Naive thymus-derived CD4-positive, alpha-beta T cell (primary cell): Measurements from ENCODE around the gene CEP44. TPM values are rescaled to one million over a fixed set of nuclear protein-coding genes. Genes with fewer than 3 reads are reported as not detected.

Experiments used
- ATAC-seq: fragments of 150-1000 bp; cut with Tn5 transposase; 2 replicates; pipeline ENCODE4 v1.10.0; 2021; ENCODE audit warnings: mild to moderate bottlenecking, moderate library complexity
- CTCF ChIA-PET: fragments of 350-600 bp; sonication (Branson Sonifier 250); formaldehyde crosslinking; loops from one replicate; lab custom pipeline; 2021; ENCODE audit warnings: antibody characterized with exemption; lab: Charles Lee
- POLR2A ChIA-PET: fragments of 350-600 bp; sonication (Branson Sonifier 250); formaldehyde crosslinking; loops from one replicate; lab custom pipeline; 2021; ENCODE audit warnings: antibody characterized with exemption, inconsistent platforms; lab: Charles Lee
- DNase-seq, 9 donors: peaks; one replicate each; pipeline versions ENCODE4 v3.0.0 to v3.0.0-alpha.2; 2020 to 2022; ENCODE audit warnings: mixed read lengths in 1 of 9
- H3K27ac ChIP-seq: one replicate; pipeline ENCODE4 v1.7.0; 2013; ENCODE audit warnings: mild to moderate bottlenecking, low read depth, low read length, moderate library complexity
- H3K27me3 ChIP-seq, 2 donors: one replicate each; pipeline ENCODE4 v1.7.0; 2013; ENCODE audit warnings: low read length in 2 of 2, mild to moderate bottlenecking in 2 of 2, moderate library complexity in 2 of 2; ENCODE audit not compliant: control insufficient read depth in 2 of 2, insufficient read depth in 2 of 2
- H3K36me3 ChIP-seq, 3 experiments: 1 replicate in 2 of 3; 2 replicates in 1 of 3; pipeline ENCODE4 v1.7.0; 2013; ENCODE audit warnings: low read length in 3 of 3, mild to moderate bottlenecking in 3 of 3, moderate library complexity in 1 of 3; ENCODE audit not compliant: insufficient read depth in 3 of 3, control insufficient read depth in 2 of 3
- H3K4me1 ChIP-seq, 2 donors: one replicate each; pipeline ENCODE4 v1.7.0; 2013; ENCODE audit warnings: low read length in 2 of 2, mild to moderate bottlenecking in 2 of 2, moderate library complexity in 1 of 2; ENCODE audit not compliant: control insufficient read depth in 2 of 2, insufficient read depth in 2 of 2
- H3K4me3 ChIP-seq: 2 replicates; pipeline ENCODE4 v1.7.0; 2013; ENCODE audit warnings: mild to moderate bottlenecking, low read length
- H3K9me3 ChIP-seq, 3 experiments: 1 replicate in 2 of 3; 2 replicates in 1 of 3; pipeline ENCODE4 v1.7.0; 2013; ENCODE audit warnings: low read length in 3 of 3; ENCODE audit not compliant: control insufficient read depth in 2 of 3
- H3K27ac Mint-ChIP-seq, 9 donors: one replicate each; pipeline ENCODE4 v1.8.0; 2020 to 2022; ENCODE audit warnings: mixed read lengths in 9 of 9, mild to moderate bottlenecking in 8 of 9, moderate library complexity in 5 of 9, inconsistent platforms in 2 of 9
- H3K27me3 Mint-ChIP-seq, 5 donors: one replicate each; pipeline ENCODE4 v1.8.0; 2021 to 2022; ENCODE audit warnings: mixed read lengths in 5 of 5, mild to moderate bottlenecking in 1 of 5
- H3K36me3 Mint-ChIP-seq, 5 donors: one replicate each; pipeline ENCODE4 v1.8.0; 2020 to 2022; ENCODE audit warnings: mixed read lengths in 5 of 5, mild to moderate bottlenecking in 3 of 5, inconsistent platforms in 1 of 5
- H3K4me1 Mint-ChIP-seq, 7 donors: one replicate each; pipeline ENCODE4 v1.8.0; 2020 to 2022; ENCODE audit warnings: mixed read lengths in 7 of 7, mild to moderate bottlenecking in 3 of 7, inconsistent platforms in 1 of 7
- H3K4me3 Mint-ChIP-seq, 10 donors: one replicate each; pipeline ENCODE4 v1.8.0; 2020 to 2022; ENCODE audit warnings: mild to moderate bottlenecking in 10 of 10, mixed read lengths in 10 of 10, moderate library complexity in 6 of 10, inconsistent platforms in 2 of 10
- H3K9me3 Mint-ChIP-seq, 11 donors: one replicate each; pipeline ENCODE4 v1.8.0; 2020 to 2022; ENCODE audit warnings: mixed read lengths in 11 of 11, mild to moderate bottlenecking in 4 of 11, inconsistent platforms in 1 of 11, moderate library complexity in 1 of 11
- intact Hi-C, 2 donors: fragments of 100-400 bp; cut with micrococcal nuclease; formaldehyde crosslinking; loops; one replicate each; pipeline ENCODE4 v1.15.1; 2023
- polyA plus RNA-seq, 2 donors: library from polyadenylated mRNA; unstranded; fragments of 300-500 nt; fragmentation: Illumina TruSeq; gene quantifications; one replicate each; pipeline ENCODE4 v1.2.3, GENCODE V29; 2021
- total RNA-seq, 6 experiments: library from RNA in 5 of 6; stranded (reverse) in 5 of 6; gene quantifications; 1 replicate in 5 of 6; 2 replicates in 1 of 6; pipeline ENCODE4 v1.2.3 and lab custom pipeline; 2021 to 2026

The CEP44 gene
- total and polyA plus RNA-seq, 7 experiments from 2014 or later = 6.4 to 28.2 (median 18.0) TPM

- Histone ChIP-seq H3K36me3 (peaks cover 0 to 5% (median 0%) of the 10 kb centered on the region in 3 experiments), H3K27ac (no peak overlapping the region), H3K27me3 (no peaks in the 10 kb centered on the region), H3K9me3 (no peaks in the 10 kb centered on the region), H3K4me3 (no peak overlapping the region), H3K4me1 (no peaks in the 10 kb centered on the region)
- intact Hi-C loops = no loop called here
- H3K27ac Mint-ChIP-seq = no peak overlapping the region
- no peak for DNase-seq
- H3K36me3 Mint-ChIP-seq = no peaks in the 10 kb centered on the region
- no peak for ATAC-seq
- no peaks in the 10 kb centered on the region for H3K9me3 Mint-ChIP-seq
- POLR2A ChIA-PET = no interaction called here
- H3K27me3 Mint-ChIP-seq = peaks cover 0 to 3% (median 0%) of the 10 kb centered on the region in 5 donors
- no peaks in the 10 kb centered on the region for H3K4me1 Mint-ChIP-seq
- CTCF ChIA-PET = no interaction called here
- no peak overlapping the region for H3K4me3 Mint-ChIP-seq
These were observed 40.5 kb downstream of the CEP44 start for GRCh38 chr4:174324236-174324635.

- CTCF ChIA-PET = no interaction called here
- Histone ChIP-seq H3K4me3 (no peak overlapping the region), H3K27ac (no peak overlapping the region), H3K36me3 (peaks cover 0 to 2% (median 0%) of the 10 kb centered on the region in 3 experiments), H3K9me3 (no peaks in the 10 kb centered on the region), H3K4me1 (no peaks in the 10 kb centered on the region), H3K27me3 (no peaks in the 10 kb centered on the region)
- H3K4me1 Mint-ChIP-seq = no peaks in the 10 kb centered on the region
- ATAC-seq (no peak), DNase-seq (no peak)
- no peak overlapping the region for H3K4me3 Mint-ChIP-seq
- POLR2A ChIA-PET = no interaction called here
- H3K27me3 Mint-ChIP-seq = peaks cover 0 to 3% (median 0%) of the 10 kb centered on the region in 5 donors
- no peaks in the 10 kb centered on the region for H3K9me3 Mint-ChIP-seq
- H3K36me3 Mint-ChIP-seq = no peaks in the 10 kb centered on the region
- intact Hi-C loops = no loop called here
- no peak overlapping the region for H3K27ac Mint-ChIP-seq
These were observed 41.0 kb downstream of the CEP44 start for GRCh38 chr4:174324725-174325124.

GRCh38 chr4:174332741-174333493, 49.2 kb downstream of the CEP44 start:
- intact Hi-C loops = no loop called here

GRCh38 chr4:174334628-174335027, 50.9 kb downstream of the CEP44 start:
- Histone ChIP-seq H3K36me3 (no peaks in the 10 kb centered on the region), H3K9me3 (no peaks in the 10 kb centered on the region), H3K27ac (no peak overlapping the region), H3K4me3 (no peak overlapping the region), H3K27me3 (no peaks in the 10 kb centered on the region), H3K4me1 (no peaks in the 10 kb centered on the region)
- H3K9me3 Mint-ChIP-seq = peaks cover 0 to 1% (median 0%) of the 10 kb centered on the region in 11 donors
- DNase-seq = no peak
- no peaks in the 10 kb centered on the region for H3K27me3 Mint-ChIP-seq
- no peak for ATAC-seq
- no peaks in the 10 kb centered on the region for H3K4me1 Mint-ChIP-seq
- ChIA-PET CTCF (no interaction called here), POLR2A (no interaction called here)
- H3K4me3 Mint-ChIP-seq = no peak overlapping the region
- H3K27ac Mint-ChIP-seq = no peak overlapping the region
- intact Hi-C loops = no loop called here
- H3K36me3 Mint-ChIP-seq = peaks cover 0 to 5% (median 0%) of the 10 kb centered on the region in 5 donors

More at GRCh38 chr4:174332741-174333493, 49.2 kb downstream of the CEP44 start:
- Histone ChIP-seq H3K27me3 (no peaks in the 10 kb centered on the region), H3K4me1 (no peaks in the 10 kb centered on the region), H3K36me3 (no peaks in the 10 kb centered on the region), H3K27ac (no peak overlapping the region), H3K9me3 (no peaks in the 10 kb centered on the region), H3K4me3 (no peak overlapping the region)
- Mint-ChIP-seq H3K4me3 (no peak overlapping the region), H3K27ac (no peak overlapping the region), H3K4me1 (no peaks in the 10 kb centered on the region), H3K36me3 (peaks cover 0 to 5% (median 0%) of the 10 kb centered on the region in 5 donors), H3K27me3 (peaks cover 0 to 3% (median 0%) of the 10 kb centered on the region in 5 donors), H3K9me3 (peaks cover 0 to 1% (median 0%) of the 10 kb centered on the region in 11 donors)
- CTCF ChIA-PET = no interaction called here
- no peak for ATAC-seq
- POLR2A ChIA-PET = no interaction called here
- no peak for DNase-seq

- Histone ChIP-seq H3K4me3 (no peak overlapping the region), H3K36me3 (no peaks in the 10 kb centered on the region), H3K27ac (no peak overlapping the region), H3K9me3 (no peaks in the 10 kb centered on the region), H3K27me3 (no peaks in the 10 kb centered on the region), H3K4me1 (no peaks in the 10 kb centered on the region)
- ATAC-seq (no peak), DNase-seq (no peak)
- peaks cover 4 to 12% (median 10%) of the 10 kb centered on the region in 5 donors for H3K27me3 Mint-ChIP-seq
- intact Hi-C loops = no loop called here
- H3K4me1 Mint-ChIP-seq = no peaks in the 10 kb centered on the region
- peaks cover 0 to 7% (median 0%) of the 10 kb centered on the region in 11 donors for H3K9me3 Mint-ChIP-seq
- ChIA-PET POLR2A (no interaction called here), CTCF (interaction anchor here (0.5 kb wide), 1 partner anchor 1574 kb away, joined by 4 read pairs; no protein-coding TSS in a partner anchor)
- H3K27ac Mint-ChIP-seq = no peak overlapping the region
- peaks cover 0 to 11% (median 0%) of the 10 kb centered on the region in 5 donors for H3K36me3 Mint-ChIP-seq
- H3K4me3 Mint-ChIP-seq = no peak overlapping the region
These were observed 57.0 kb downstream of the CEP44 start for GRCh38 chr4:174340714-174341113.

GRCh38 chr4:174349156-174349555, 65.4 kb downstream of the CEP44 start:
- Mint-ChIP-seq H3K4me1 (no peaks in the 10 kb centered on the region), H3K27me3 (peaks cover 19 to 43% (median 34%) of the 10 kb centered on the region in 5 donors), H3K36me3 (peaks cover 3 to 32% (median 18%) of the 10 kb centered on the region in 5 donors), H3K9me3 (peaks cover 4 to 41% (median 17%) of the 10 kb centered on the region in 11 donors), H3K27ac (no peak overlapping the region), H3K4me3 (no peak overlapping the region)
- no peak for ATAC-seq
- POLR2A ChIA-PET = no interaction called here
- intact Hi-C loops = no loop called here
- Histone ChIP-seq H3K27me3 (no peaks in the 10 kb centered on the region), H3K36me3 (no peaks in the 10 kb centered on the region), H3K4me3 (no peak overlapping the region), H3K9me3 (peaks cover 0 to 4% (median 0%) of the 10 kb centered on the region in 3 experiments), H3K27ac (no peak overlapping the region), H3K4me1 (no peaks in the 10 kb centered on the region)
- no peak for DNase-seq
- CTCF ChIA-PET = no interaction called here
